SJSA1 (cell line): ENCODE data around the gene SERAC1. TPM values are rescaled to one million over a fixed set of nuclear protein-coding genes. Genes with fewer than 3 reads are reported as not detected.
A peak's percentile ranks its signal among the peaks of the same experiment; 100 is the strongest.
"Not testable (repeated sequence)": the region's sequence is repeated elsewhere in the genome, so short reads cannot be mapped to it uniquely, and the experiment has no call there.

Source experiments
- DNase-seq, 2 experiments: peaks; one replicate each; pipeline ENCODE4 v3.0.0-alpha.2; 2015 to 2020; ENCODE audit warnings: low spot score in 2 of 2, low read depth in 1 of 2
- H3K27ac ChIP-seq: fragments of 250-450 bp; sonication (Bioruptor Pico); 2 replicates; pipeline ENCODE4 v1.5.1; 2020; ENCODE audit warnings: mild to moderate bottlenecking, moderate library complexity
- H3K27me3 ChIP-seq: fragments of 250-450 bp; sonication (Bioruptor Pico); replicated peaks from 2 replicates; pipeline ENCODE4 v1.5.1; 2020; ENCODE audit warnings: mild to moderate bottlenecking, moderate library complexity
- H3K36me3 ChIP-seq: fragments of 250-450 bp; sonication (Bioruptor Pico); 2 replicates; pipeline ENCODE4 v1.5.1; 2020; ENCODE audit warnings: mild to moderate bottlenecking
- H3K4me1 ChIP-seq: fragments of 250-450 bp; sonication (Bioruptor Pico); replicated peaks from 2 replicates; pipeline ENCODE4 v1.6.1; 2021; ENCODE audit warnings: mild to moderate bottlenecking
- H3K4me3 ChIP-seq: fragments of 250-450 bp; sonication (Bioruptor Pico); 2 replicates; pipeline ENCODE4 v1.5.1; 2020; ENCODE audit warnings: mild to moderate bottlenecking
- H3K9me3 ChIP-seq: fragments of 250-450 bp; sonication (Bioruptor Pico); replicated peaks from 2 replicates; pipeline ENCODE4 v1.5.1; 2020; ENCODE audit warnings: mild to moderate bottlenecking
- total RNA-seq: library from RNA; depleted of rRNA; stranded (reverse); fragments of >200 nt; shearing (Covaris generic); gene quantifications from 2 replicates; pipeline ENCODE4 v1.2.3, GENCODE V29; 2014

SERAC1 gene
- total RNA-seq, 1 experiment from 2014 or later = 8.5 TPM

DNA sequence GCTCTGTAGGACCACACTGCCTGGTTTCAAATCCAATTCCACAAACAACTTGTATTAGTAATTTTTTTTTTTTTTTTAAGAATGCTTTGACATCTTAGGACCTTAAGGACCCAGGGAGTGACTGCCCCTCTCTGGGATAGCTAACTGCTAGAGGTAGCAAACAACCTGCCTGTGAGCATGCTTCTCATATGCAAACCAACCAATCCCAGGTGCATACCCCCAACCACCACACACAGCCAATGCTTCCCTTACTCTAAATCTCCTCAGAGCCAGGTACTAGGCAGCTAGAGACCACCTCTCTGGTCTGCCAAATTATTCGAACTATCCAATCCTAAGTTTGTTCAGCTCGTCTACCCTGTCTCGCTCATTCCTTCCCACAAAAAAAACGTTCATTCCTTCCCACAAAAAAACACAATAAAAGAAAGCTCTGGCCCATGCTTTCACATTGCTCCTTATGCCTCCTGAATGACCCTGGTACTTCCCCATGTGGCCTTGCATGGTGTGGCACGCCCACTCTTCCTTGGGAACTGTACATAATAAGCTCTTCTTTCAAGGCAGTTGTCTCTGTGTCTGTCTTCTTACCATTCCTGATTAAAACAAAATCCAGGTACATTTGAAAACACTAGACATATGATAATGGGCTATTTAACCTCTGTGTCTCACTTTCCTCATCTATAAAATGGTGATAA, 6.4 kb downstream of the SERAC1 start:
- peaks cover 10% of the 10 kb centered on the region for H3K36me3 ChIP-seq
- peak in 1 of 2 experiments; percentile 9 for DNase-seq
- H3K9me3 ChIP-seq = no peaks in the 10 kb centered on the region
- H3K27me3 ChIP-seq = no peaks in the 10 kb centered on the region
- no peak overlapping the region for H3K4me3 ChIP-seq
- H3K4me1 ChIP-seq = peaks cover 4% of the 10 kb centered on the region; the same call in 1 of the 2 replicates
- no peak overlapping the region for H3K27ac ChIP-seq

DNA sequence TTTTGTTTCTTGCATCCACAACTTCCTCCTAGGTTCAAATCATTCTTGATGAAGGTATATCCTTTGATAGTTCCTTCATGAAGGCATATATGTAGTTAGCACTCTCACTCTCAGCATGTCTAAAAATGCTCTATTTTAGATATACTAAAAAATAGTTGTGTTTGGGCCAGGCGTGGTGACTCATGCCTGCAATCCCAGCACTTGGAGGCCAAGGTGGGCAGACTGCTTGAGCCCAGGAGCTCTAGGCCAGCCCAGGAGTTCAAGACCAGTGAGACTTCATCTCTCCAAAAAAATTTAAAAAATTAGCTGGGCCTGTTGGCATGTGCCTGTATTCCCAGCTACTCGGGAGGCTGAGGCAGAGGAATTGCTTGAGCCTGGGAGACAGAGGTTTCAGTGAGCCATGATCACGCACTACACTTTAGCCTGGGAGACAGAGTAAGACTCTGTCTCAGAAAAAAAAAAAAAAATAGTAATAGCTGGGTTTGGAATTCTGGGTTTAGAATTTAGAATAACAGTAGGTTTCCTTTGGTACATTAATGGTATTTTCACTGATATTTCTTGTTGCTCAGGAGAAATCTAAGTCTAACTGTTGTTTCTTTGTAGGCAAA, 7.0 kb downstream of the SERAC1 start:
- no peaks in the 10 kb centered on the region for H3K27me3 ChIP-seq
- no peak overlapping the region for H3K4me3 ChIP-seq
- H3K9me3 ChIP-seq = no peaks in the 10 kb centered on the region
- DNase-seq = peak in 1 of 2 experiments; percentile 11
- H3K27ac ChIP-seq = no peak overlapping the region
- H3K36me3 ChIP-seq = peaks cover 14% of the 10 kb centered on the region
- H3K4me1 ChIP-seq = peaks cover 4% of the 10 kb centered on the region; the same call in 1 of the 2 replicates

DNA sequence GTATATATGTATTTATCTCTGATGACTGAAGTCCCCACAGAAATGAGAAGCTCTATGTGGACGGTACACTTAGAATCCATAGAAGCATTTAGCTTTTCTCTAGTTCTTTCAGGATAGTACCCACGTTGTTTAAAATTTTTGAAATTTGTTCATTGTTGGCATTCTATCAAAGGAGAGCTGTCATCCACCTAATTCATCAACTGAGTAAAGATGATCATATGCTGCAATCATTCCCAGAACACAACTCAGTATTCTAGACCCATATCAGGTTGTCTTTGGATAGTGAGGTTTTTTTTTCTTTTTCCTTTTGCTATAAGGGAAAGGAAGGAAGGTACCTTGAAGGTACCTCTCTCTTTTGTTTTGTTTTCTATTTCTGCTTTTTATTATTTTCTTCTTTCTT, 9.3 kb downstream of the SERAC1 start:
- DNase-seq = no peak

DNA sequence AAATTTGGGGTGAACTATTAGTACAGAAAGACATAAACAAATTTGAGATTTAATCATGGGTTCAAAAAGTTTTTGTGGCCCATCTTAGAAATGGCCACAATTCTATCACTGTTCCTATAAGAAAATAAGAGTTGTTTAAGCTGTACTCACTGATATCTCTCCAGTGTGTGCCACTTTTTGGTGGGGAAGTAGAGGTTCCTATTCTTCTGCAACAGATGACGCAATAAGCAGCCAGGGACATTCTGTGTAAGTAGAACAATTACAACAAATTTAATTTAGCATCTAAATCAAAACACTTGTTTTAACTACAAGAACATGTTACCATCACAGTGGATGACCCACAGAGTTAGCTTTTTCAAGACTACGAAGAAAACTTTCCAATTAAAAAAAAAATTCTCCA, 9.9 kb downstream of the SERAC1 start:
- H3K27me3 ChIP-seq = no peaks in the 10 kb centered on the region
- H3K4me1 ChIP-seq = peaks cover 4% of the 10 kb centered on the region; the same call in 1 of the 2 replicates
- no peak overlapping the region for H3K27ac ChIP-seq
- no peak for DNase-seq
- peaks cover 14% of the 10 kb centered on the region for H3K36me3 ChIP-seq
- H3K4me3 ChIP-seq = no peak overlapping the region
- no peaks in the 10 kb centered on the region for H3K9me3 ChIP-seq

More for the DNA sequence above, 9.3 kb downstream of the SERAC1 start:
- H3K4me1 ChIP-seq = peaks cover 4% of the 10 kb centered on the region; the same call in 1 of the 2 replicates
- H3K4me3 ChIP-seq = no peak overlapping the region
- peaks cover 14% of the 10 kb centered on the region for H3K36me3 ChIP-seq
- no peaks in the 10 kb centered on the region for H3K27me3 ChIP-seq
- no peak overlapping the region for H3K27ac ChIP-seq
- H3K9me3 ChIP-seq = no peaks in the 10 kb centered on the region

DNA sequence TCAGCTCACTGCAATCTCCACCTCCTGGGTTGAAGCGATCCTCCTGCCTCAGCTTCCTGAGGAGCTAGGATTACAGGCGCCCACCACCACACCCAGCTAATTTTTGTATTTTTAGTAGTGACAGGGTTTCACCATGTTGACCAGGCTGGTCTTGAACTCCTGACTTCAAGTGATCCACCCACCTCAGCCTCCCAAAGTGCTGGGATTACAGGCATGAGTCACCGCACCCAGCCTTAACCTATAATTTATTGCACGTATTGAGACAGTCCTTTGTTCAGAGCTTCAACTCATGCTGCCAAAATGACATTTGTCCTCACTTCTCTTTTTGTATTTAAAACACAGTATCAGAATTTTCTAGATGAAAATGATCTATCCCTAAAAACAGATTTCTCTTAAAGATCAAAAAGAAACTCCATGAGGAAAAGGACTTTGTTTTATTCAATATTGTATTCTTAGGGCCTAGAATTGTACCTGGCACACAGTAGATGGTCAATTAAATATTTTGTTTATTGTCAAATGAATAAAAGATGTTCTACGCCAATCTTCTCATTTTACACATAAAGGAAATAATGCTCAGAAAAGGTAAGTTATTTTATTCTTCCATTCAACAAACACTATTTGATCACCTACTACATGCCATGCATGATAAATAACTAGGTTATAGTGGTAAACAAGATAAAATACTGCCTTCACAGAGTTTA, 10.8 kb downstream of the SERAC1 start:
- no peak overlapping the region for H3K27ac ChIP-seq
- no peaks in the 10 kb centered on the region for H3K27me3 ChIP-seq
- no peak for DNase-seq
- H3K4me1 ChIP-seq = peaks cover 4% of the 10 kb centered on the region; the same call in 1 of the 2 replicates
- H3K4me3 ChIP-seq = no peak overlapping the region
- H3K36me3 ChIP-seq = peaks cover 14% of the 10 kb centered on the region
- no peaks in the 10 kb centered on the region for H3K9me3 ChIP-seq

DNA sequence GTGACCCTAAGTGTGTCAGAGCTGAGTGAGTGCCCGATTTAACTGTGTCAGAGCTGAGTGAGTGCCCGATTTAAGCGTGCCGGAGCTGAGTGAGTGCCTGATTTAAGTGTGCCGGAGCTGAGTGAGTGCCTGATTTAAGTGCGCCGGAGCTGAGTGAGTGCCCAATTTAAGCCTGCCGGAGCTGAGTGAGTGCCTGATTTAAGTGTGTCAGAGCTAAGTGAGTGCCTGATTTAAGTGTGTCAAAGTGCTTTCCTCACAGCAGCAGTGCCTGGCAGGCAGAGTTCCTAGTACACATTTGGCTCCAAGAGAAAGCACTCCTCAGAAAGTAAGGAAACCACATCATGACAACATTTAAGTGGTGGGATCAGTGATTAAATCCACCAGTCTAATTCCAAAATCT, 13.2 kb downstream of the SERAC1 start:
- Histone ChIP-seq H3K27me3 (no peaks in the 10 kb centered on the region), H3K36me3 (peaks cover 17% of the 10 kb centered on the region), H3K27ac (no peak overlapping the region), H3K4me1 (peaks cover 13% of the 10 kb centered on the region), H3K4me3 (no peak overlapping the region), H3K9me3 (no peaks in the 10 kb centered on the region)
- no peak for DNase-seq

DNA sequence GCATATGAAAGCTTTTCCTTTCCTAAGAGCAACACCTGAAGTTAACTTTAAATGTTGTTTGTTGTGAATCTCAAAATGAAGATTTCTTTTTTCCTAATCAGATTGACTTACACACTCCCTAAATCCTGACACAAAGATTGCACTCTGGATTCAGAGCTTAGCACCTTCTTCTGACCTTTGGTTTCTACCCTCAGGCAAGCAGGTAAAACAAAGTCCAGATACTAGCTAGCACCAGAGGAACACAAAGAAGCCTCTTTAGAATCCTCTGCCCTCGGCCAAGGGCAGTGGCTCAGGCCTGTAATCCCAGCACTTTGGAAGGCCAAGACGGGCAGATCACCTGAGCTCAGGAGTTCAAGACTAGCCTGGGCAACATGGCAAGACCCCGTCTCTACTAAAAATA, 14.5 kb downstream of the SERAC1 start:
- H3K27me3 ChIP-seq = no peaks in the 10 kb centered on the region
- DNase-seq = no peak
- no peak overlapping the region for H3K4me3 ChIP-seq
- H3K4me1 ChIP-seq = peaks cover 15% of the 10 kb centered on the region
- peaks cover 18% of the 10 kb centered on the region for H3K36me3 ChIP-seq
- no peak overlapping the region for H3K27ac ChIP-seq
- H3K9me3 ChIP-seq = no peaks in the 10 kb centered on the region

DNA sequence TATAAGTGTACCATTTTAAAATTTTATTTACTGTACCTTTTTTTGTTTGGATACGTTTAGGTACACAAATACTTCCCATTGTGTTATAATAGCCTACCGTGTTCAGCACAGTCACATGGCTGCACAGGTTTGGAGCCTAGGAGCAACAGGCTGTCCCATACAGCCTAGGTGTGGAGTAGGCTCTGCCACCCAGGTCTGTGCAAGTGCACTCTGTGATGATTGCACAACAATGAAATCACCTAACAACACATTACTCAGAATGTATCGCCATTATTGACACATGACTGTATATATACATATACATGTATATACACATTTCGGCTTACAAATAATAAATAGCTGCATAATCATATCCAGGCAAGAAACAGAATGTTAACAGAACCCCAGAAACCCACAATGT, 15.4 kb downstream of the SERAC1 start:
- Histone ChIP-seq H3K4me3 (no peak overlapping the region), H3K27me3 (no peaks in the 10 kb centered on the region), H3K36me3 (peaks cover 14% of the 10 kb centered on the region), H3K27ac (no peak overlapping the region), H3K9me3 (no peaks in the 10 kb centered on the region), H3K4me1 (peaks cover 15% of the 10 kb centered on the region)
- DNase-seq = no peak

DNA sequence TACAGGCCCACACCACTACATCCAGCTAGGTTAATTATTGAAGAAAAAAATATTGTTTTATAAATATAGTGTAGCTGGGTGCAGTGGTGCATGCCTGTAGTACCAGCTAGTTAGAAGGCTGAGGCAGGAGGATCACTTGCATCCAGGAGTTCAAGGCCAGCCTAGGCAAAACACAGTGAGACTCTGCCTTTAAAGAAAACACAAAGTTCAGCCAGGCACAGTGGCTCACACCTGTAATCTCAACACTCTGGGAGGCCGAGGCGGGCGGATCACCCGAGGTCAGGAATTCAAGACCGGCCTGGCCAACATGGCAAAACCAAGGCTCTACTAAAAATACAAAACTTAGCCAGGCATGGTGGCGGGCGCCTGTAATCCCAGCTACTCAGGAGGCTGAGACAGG, 16.0 kb downstream of the SERAC1 start:
- DNase-seq, H3K4me3 ChIP-seq, H3K27ac ChIP-seq, H3K9me3 ChIP-seq, H3K27me3 ChIP-seq, H3K36me3 ChIP-seq: not testable (repeated sequence)
- peaks cover 15% of the 10 kb centered on the region for H3K4me1 ChIP-seq

DNA sequence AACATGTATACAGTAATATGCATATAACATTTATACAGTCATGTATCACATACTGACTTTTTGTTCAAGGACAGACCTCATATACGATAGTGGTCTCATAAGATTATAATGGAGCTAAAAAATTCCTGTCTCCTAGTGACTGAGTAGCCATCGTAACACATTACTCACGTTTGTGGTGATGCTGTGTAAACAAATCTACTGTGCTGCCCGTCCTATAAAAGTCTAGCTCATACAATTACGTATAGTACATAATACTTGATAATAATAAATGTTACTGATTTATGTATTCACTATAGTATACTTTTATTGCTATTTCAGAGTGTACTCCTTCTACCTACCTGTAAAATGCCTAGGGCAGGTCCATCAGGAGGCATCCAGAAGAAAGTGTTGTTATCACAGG, 17.4 kb downstream of the SERAC1 start:
- no peaks in the 10 kb centered on the region for H3K9me3 ChIP-seq
- no peaks in the 10 kb centered on the region for H3K27me3 ChIP-seq
- peak in 1 of 2 experiments; percentile 59 for DNase-seq
- H3K4me1 ChIP-seq = peaks cover 15% of the 10 kb centered on the region
- peaks cover 3% of the 10 kb centered on the region; the same call in 1 of the 2 replicates for H3K36me3 ChIP-seq
- H3K4me3 ChIP-seq = no peak overlapping the region
- H3K27ac ChIP-seq = no peak overlapping the region; the same call in 1 of the 2 replicates

DNA sequence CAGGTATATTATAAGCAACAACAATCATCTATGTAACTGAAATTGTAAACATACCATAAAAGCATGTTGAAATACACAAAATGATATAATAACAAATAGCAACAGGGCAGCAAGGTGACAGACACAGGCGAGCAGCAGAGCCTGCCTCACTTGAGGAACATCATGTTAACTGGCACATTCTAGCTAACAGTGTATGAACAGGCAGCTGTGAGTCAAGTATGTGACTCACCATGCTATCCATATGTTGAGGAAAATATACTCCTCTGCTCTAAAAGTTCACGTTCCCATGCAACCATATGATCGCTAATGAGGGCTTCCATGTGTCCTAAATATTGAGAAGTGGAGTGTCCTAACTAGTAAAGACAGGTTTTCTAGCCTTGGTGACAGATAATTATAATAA, 18.4 kb downstream of the SERAC1 start:
- Histone ChIP-seq H3K36me3 (peaks cover 3% of the 10 kb centered on the region; the same call in 1 of the 2 replicates), H3K4me3 (no peak overlapping the region), H3K27ac (no peak overlapping the region), H3K4me1 (peaks cover 15% of the 10 kb centered on the region), H3K27me3 (no peaks in the 10 kb centered on the region), H3K9me3 (no peaks in the 10 kb centered on the region)
- DNase-seq = peak in 1 of 2 experiments; percentile 6

DNA sequence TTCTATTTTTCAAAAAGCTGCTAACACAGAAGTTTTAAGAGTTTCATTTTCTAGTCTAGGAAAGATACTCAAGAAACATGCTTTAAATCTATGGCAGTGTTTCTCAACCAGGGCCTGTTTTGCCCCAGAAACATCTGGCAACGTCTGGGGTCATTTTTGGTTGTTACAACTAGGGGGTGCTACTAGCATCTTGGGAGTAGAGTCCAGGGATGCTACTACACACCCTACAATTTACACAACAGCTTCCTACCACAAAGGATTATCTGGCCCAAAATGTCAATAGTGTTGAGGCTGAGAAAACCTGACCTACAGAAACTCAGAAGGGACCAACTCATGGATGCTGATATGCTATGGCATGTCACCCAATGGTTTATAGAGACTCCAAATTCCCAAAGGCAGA, 24.4 kb downstream of the SERAC1 start:
- Histone ChIP-seq H3K27ac (no peak overlapping the region), H3K4me3 (no peak overlapping the region), H3K9me3 (no peaks in the 10 kb centered on the region), H3K27me3 (no peaks in the 10 kb centered on the region), H3K36me3 (peaks cover 5% of the 10 kb centered on the region; the same call in 1 of the 2 replicates), H3K4me1 (no peaks in the 10 kb centered on the region)
- DNase-seq = no peak

DNA sequence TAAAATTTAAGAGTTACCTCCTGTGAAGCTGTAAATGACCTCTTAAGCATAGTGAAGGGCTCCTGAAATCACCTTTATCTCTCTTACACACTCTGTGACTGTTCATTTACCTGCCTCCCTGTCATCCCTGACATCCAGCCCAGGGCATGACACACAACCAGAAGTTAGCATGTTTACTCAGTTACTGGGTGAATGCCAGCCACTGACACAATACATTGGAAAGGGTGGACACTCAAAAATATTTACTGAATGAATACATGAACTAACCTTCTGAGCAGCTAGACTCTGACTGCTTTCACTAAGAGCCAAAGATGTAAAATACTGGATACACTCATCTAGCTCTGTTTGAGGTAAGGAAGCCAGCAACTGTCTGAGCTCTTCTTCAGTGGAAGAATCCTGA, 25.3 kb downstream of the SERAC1 start:
- Histone ChIP-seq H3K27ac (no peak overlapping the region), H3K4me1 (no peaks in the 10 kb centered on the region), H3K27me3 (no peaks in the 10 kb centered on the region), H3K36me3 (peaks cover 5% of the 10 kb centered on the region; the same call in 1 of the 2 replicates), H3K4me3 (no peak overlapping the region), H3K9me3 (no peaks in the 10 kb centered on the region)
- no peak for DNase-seq

DNA sequence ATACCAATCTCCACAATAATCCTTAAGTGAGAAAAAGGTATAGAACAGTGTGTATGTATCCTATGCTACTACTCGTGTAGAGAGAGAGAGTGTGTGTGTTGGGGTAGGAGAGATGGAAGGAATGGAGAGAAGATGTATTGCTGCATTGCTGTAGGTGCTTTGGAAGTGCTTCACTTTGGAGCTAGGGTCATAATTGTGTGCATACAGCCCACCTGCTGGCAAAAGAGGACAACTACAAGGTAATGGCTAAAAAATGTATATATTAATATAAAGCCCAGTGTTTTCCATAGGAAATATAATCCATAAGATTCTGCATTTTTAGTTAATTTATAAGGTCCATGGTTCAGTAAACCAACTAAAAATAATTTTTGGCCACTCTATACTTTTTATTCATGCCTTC, 36.1 kb downstream of the SERAC1 start:
- no peak overlapping the region for H3K27ac ChIP-seq
- no peak overlapping the region for H3K4me3 ChIP-seq
- H3K27me3 ChIP-seq = no peaks in the 10 kb centered on the region
- no peaks in the 10 kb centered on the region for H3K9me3 ChIP-seq
- no peaks in the 10 kb centered on the region for H3K4me1 ChIP-seq
- DNase-seq = no peak
- peaks cover 3% of the 10 kb centered on the region; the same call in 1 of the 2 replicates for H3K36me3 ChIP-seq
